GM23338 (cell line): ENCODE results near the gene BCL11B. TPM values are rescaled to one million over a fixed set of nuclear protein-coding genes. Genes with fewer than 3 reads are reported as not detected.

Experiments
- ATAC-seq: fragments of 200-7000 bp; cut with Tn5 transposase; 3 replicates; pipeline ENCODE4 v1.9.1; 2020
- DNase-seq: peaks from one replicate; pipeline ENCODE4 v3.0.0-alpha.2; 2015; ENCODE audit warnings: low spot score
- H2AFZ ChIP-seq: fragments of 200-600 bp; sonication (generic); 2 replicates; pipeline ENCODE4 v1.8.0; 2016; ENCODE audit warnings: antibody characterized with exemption, mild to moderate bottlenecking, moderate library complexity
- H3F3A ChIP-seq: fragments of 200-600 bp; sonication (generic); replicated peaks from 2 replicates; pipeline ENCODE4 v1.8.0; 2017; ENCODE audit warnings: antibody characterized with exemption, mixed run types, low read depth
- H3K27ac ChIP-seq: fragments of 200-600 bp; sonication (generic); 2 replicates; pipeline ENCODE4 v1.6.1; 2016; ENCODE audit warnings: low read depth
- H3K27me3 ChIP-seq: fragments of 200-600 bp; sonication (generic); 2 replicates; pipeline ENCODE4 v1.8.0; 2016; ENCODE audit warnings: mild to moderate bottlenecking, mixed run types, moderate library complexity; ENCODE audit not compliant: insufficient read depth
- H3K36me3 ChIP-seq: fragments of 200-600 bp; sonication (generic); 2 replicates; pipeline ENCODE4 v1.8.0; 2016; ENCODE audit warnings: mild to moderate bottlenecking; ENCODE audit not compliant: insufficient read depth
- H3K4me1 ChIP-seq: fragments of 200-600 bp; sonication (generic); 2 replicates; pipeline ENCODE4 v1.8.0; 2016; ENCODE audit warnings: mild to moderate bottlenecking, moderate library complexity; ENCODE audit not compliant: insufficient read depth
- H3K4me2 ChIP-seq: fragments of 200-600 bp; sonication (generic); 2 replicates; pipeline ENCODE4 v1.7.1; 2017; ENCODE audit warnings: mixed run types
- H3K4me3 ChIP-seq: fragments of 200-600 bp; sonication (generic); 2 replicates; pipeline ENCODE4 v1.6.1; 2016; ENCODE audit warnings: mixed run types
- H3K79me2 ChIP-seq: fragments of 200-600 bp; sonication (generic); replicated peaks from 2 replicates; pipeline ENCODE4 v1.8.0; 2017; ENCODE audit warnings: mild to moderate bottlenecking; ENCODE audit not compliant: insufficient read depth
- H3K9me2 ChIP-seq: fragments of 200-600 bp; sonication (generic); 2 replicates; pipeline ENCODE4 v1.8.0; 2017; ENCODE audit not compliant: insufficient read depth
- H4K20me1 ChIP-seq: fragments of 200-600 bp; sonication (generic); replicated peaks from 2 replicates; pipeline ENCODE4 v1.8.0; 2017; ENCODE audit warnings: mild to moderate bottlenecking; ENCODE audit not compliant: insufficient read depth
- H3K27ac Mint-ChIP-seq: 2 replicates; pipeline ENCODE4 v1.8.0; 2020; ENCODE audit warnings: inconsistent platforms, mild to moderate bottlenecking, moderate library complexity, mixed read lengths
- H3K27me3 Mint-ChIP-seq: 3 replicates; pipeline ENCODE4 v1.8.0; 2022; ENCODE audit warnings: low read depth, mild to moderate bottlenecking, moderate library complexity, mixed read lengths, inconsistent platforms; ENCODE audit not compliant: insufficient read depth, poor library complexity
- H3K36me3 Mint-ChIP-seq: 3 replicates; pipeline ENCODE4 v1.8.0; 2021; ENCODE audit warnings: low read depth, mild to moderate bottlenecking, inconsistent platforms, moderate library complexity, mixed read lengths
- H3K4me1 Mint-ChIP-seq: 3 replicates; pipeline ENCODE4 v1.8.0; 2020; ENCODE audit warnings: mild to moderate bottlenecking, inconsistent platforms, mixed read lengths
- H3K4me3 Mint-ChIP-seq: 3 replicates; pipeline ENCODE4 v1.8.0; 2021; ENCODE audit warnings: moderate library complexity, mild to moderate bottlenecking, inconsistent platforms, mixed read lengths
- H3K9me3 Mint-ChIP-seq: 3 replicates; pipeline ENCODE4 v1.8.0; 2020; ENCODE audit warnings: moderate library complexity, mild to moderate bottlenecking, inconsistent platforms, mixed read lengths
- CREB1 ChIP-seq: fragments of 250-450 bp; sonication (Bioruptor Pico); IDR thresholded peaks from 2 replicates; pipeline ENCODE4 v1.5.0; 2020; ENCODE audit warnings: low read depth, mild to moderate bottlenecking, moderate library complexity
- EZH2 ChIP-seq: fragments of 200-600 bp; sonication (generic); IDR thresholded peaks from one replicate; pipeline ENCODE4 v1.8.0; 2017; ENCODE audit warnings: antibody characterized with exemption, mild to moderate bottlenecking, low read depth; ENCODE audit not compliant: unreplicated experiment
- JUNB ChIP-seq: IDR thresholded peaks from one replicate; pipeline ENCODE4 v1.6.1; 2016; ENCODE audit warnings: antibody characterized with exemption; ENCODE audit not compliant: unreplicated experiment
- NANOG ChIP-seq: IDR thresholded peaks from 2 replicates; pipeline ENCODE4 v1.6.1; 2016; ENCODE audit warnings: antibody characterized with exemption, borderline replicate concordance
- REST ChIP-seq: IDR thresholded peaks from one replicate; pipeline ENCODE4 v1.6.1; 2018; ENCODE audit warnings: antibody characterized with exemption; ENCODE audit not compliant: unreplicated experiment
- STAT1 ChIP-seq: IDR thresholded peaks from one replicate; pipeline ENCODE4 v1.6.1; 2016; ENCODE audit warnings: antibody characterized with exemption; ENCODE audit not compliant: unreplicated experiment
- ZNF114 ChIP-seq: fragments of 250-450 bp; sonication (Bioruptor Pico); IDR thresholded peaks from 2 replicates; pipeline ENCODE4 v1.5.0; 2020; ENCODE audit warnings: mild to moderate bottlenecking, moderate library complexity
- polyA plus RNA-seq: library from polyadenylated mRNA; unstranded; fragments of >200 nt; fragmentation: Nextera tagmentation; extraction: Ambion mirVana; gene quantifications from 2 replicates; pipeline ENCODE4 v1.2.1, GENCODE V29; 2016
- total RNA-seq: library from RNA; depleted of rRNA; stranded (reverse); fragments of >200 nt; shearing (Covaris generic); gene quantifications from 2 replicates; pipeline ENCODE4 v1.2.3, GENCODE V29; 2014
- TF ChIP-seq, protein P1 (sequence below): IDR thresholded peaks from 2 replicates; pipeline ENCODE4 v1.6.1; 2016; ENCODE audit warnings: antibody characterized with exemption

BCL11B gene
- total and polyA plus RNA-seq, 2 experiments from 2014 or later: 2.4 to 6.7 TPM

DNA sequence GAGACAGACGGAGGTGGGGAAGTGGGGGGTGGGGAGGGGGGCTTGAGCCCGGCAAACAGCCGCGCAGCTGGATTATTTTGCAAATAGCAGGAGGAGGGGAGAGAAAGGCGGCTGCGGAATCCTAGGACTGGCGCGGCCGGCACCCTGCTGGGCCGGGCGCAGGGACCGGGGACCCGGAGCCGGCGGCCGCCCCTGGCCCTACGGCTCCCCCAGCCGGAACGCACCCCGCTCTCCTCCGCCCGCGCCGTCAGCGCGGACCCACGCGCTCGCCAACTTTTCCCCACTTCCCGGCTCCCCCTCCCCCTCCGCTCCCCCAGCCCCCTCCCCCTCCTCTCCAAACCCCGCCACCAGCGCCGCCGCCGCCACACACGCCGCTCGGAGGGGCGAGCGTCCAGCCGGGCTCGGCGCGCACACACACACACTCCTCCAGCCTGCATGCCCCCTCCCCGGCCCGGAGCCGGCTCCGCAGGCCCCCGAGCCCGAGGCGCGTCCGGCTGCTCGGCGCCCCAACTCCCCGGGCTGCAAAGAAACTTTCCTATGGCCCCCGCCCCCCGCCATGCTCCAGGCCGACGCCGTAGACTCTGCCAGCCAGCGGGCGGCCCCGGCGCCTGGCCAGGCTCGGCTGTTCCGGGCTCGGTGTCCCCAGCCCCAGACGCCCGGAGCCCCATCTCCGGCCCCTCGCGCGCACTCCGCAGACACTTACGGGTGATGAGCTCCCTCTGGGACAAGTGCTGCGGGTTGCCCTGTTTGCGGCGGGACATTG, 1.4 kb downstream of the BCL11B start:
- H3K27me3 ChIP-seq: peaks cover 4% of the 10 kb centered on the region; the same call in 1 of the 2 replicates
- TF ChIP-seq REST: no peak
- 0 out of 2 replicates have a peak, but pooled peaks have one; percentile 10 for TF ChIP-seq CREB1 (CRISPR knock-in tag)
- Mint-ChIP-seq H3K4me1 (peaks cover 37% of the 10 kb centered on the region), H3K27me3 (peaks cover 30% of the 10 kb centered on the region), H3K4me3 (peak overlapping the region; percentile 91), H3K36me3 (no peaks in the 10 kb centered on the region; the same call in 2 of the 3 replicates), H3K9me3 (peaks cover 3% of the 10 kb centered on the region; the same call in 2 of the 3 replicates), H3K27ac (peak overlapping the region; percentile 78)
- peaks cover 9% of the 10 kb centered on the region; the same call in 1 of the 2 replicates for H3F3A ChIP-seq
- peak; percentile 10 for ATAC-seq
- H3K4me1 ChIP-seq: peaks cover 44% of the 10 kb centered on the region
- no peaks in the 10 kb centered on the region for H4K20me1 ChIP-seq
- H3K79me2 ChIP-seq: peaks cover 49% of the 10 kb centered on the region
- H3K4me3 ChIP-seq: peak overlapping the region; percentile 79
- H3K36me3 ChIP-seq: no peaks in the 10 kb centered on the region
- no peak overlapping the region for H2AFZ ChIP-seq
- peak; percentile 85 for DNase-seq
- H3K27ac ChIP-seq: peak overlapping the region; percentile 98
- no peaks in the 10 kb centered on the region for H3K9me2 ChIP-seq
- peak overlapping the region; percentile 97 for H3K4me2 ChIP-seq

- H3K36me3 Mint-ChIP-seq: no peaks in the 10 kb centered on the region; the same call in 2 of the 3 replicates
- Histone ChIP-seq H3K9me2 (no peaks in the 10 kb centered on the region), H2AFZ (no peak overlapping the region), H3F3A (peaks cover 9% of the 10 kb centered on the region; the same call in 1 of the 2 replicates), H3K4me2 (peak overlapping the region; percentile 97), H4K20me1 (0 out of 2 replicates have a peak, but pooled peaks cover 2% of the 10 kb centered on the region), H3K4me1 (peaks cover 52% of the 10 kb centered on the region), H3K79me2 (peaks cover 65% of the 10 kb centered on the region), H3K27ac (no peak overlapping the region), H3K4me3 (peak overlapping the region; percentile 79), H3K27me3 (peaks cover 4% of the 10 kb centered on the region; the same call in 1 of the 2 replicates), H3K36me3 (no peaks in the 10 kb centered on the region)
- H3K9me3 Mint-ChIP-seq: peaks cover 3% of the 10 kb centered on the region; the same call in 2 of the 3 replicates
- peaks cover 44% of the 10 kb centered on the region for H3K4me1 Mint-ChIP-seq
- ATAC-seq (no peak), DNase-seq (peak; percentile 42)
- H3K4me3 Mint-ChIP-seq: peak overlapping the region; percentile 88
- TF ChIP-seq EZH2 (no peak), NANOG (no peak), STAT1 (no peak), CREB1 (CRISPR knock-in tag) (no peak), JUNB (no peak), ZNF114 (no peak)
- TF ChIP-seq, protein P1, sequence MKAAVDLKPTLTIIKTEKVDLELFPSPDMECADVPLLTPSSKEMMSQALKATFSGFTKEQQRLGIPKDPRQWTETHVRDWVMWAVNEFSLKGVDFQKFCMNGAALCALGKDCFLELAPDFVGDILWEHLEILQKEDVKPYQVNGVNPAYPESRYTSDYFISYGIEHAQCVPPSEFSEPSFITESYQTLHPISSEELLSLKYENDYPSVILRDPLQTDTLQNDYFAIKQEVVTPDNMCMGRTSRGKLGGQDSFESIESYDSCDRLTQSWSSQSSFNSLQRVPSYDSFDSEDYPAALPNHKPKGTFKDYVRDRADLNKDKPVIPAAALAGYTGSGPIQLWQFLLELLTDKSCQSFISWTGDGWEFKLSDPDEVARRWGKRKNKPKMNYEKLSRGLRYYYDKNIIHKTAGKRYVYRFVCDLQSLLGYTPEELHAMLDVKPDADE: no peak
- peak overlapping the region; percentile 22; the same call in 1 of the 2 replicates for H3K27ac Mint-ChIP-seq
- H3K27me3 Mint-ChIP-seq: peaks cover 23% of the 10 kb centered on the region
Observed at GRCh38 chr14:99268810-99269707, 2.9 kb downstream of the BCL11B start.
